ENCODE measurements around the gene PCSK4. TPM values are rescaled to one million over a fixed set of nuclear protein-coding genes. Genes with fewer than 3 reads are reported as not detected.

PCSK4 gene
- total RNA-seq, 2 experiments from 2014 or later = 1.5 to 2.7 TPM

DNA sequence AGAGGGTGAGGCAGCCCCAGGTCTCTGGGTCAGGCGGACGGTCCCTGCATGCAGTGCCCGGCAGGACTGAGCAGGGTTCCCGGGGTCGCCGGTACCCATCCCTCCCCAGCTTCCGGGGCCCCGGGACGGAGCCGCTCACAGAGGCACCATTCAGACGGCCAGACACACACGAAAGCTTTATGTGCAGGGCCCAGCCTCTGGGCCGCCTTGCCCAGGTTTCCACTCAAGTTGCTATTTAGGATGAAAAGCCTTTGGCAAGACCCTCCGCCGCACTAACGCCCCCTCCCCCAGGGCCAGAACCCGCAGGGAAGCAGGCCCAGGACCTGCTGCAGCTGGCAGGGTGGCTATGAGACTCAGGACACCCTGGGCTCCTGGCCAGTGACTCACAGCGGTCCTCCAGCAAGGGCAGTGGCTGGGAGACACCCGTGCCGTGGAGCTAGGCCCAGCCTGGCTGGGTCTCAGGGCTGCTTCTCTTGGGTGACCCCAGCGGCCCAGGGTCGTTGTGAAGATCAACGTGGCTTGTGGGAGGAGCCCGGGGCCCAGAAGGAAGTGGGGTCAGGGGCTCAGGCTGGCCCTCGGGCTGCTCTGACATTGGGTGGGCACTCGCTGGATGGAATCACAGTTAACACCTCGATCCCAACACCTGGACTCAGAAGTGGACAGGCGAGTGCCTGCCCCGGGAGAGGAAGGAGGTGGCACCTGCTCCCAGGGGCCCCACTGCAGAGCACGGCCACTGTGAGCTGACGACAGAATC lies 16.0 kb downstream of the PCSK4 start:
- no peaks in the 10 kb centered on the region for H3K9me3 Mint-ChIP-seq
- ChIA-PET CTCF (interaction anchor here (2.2 kb wide), 1 partner anchor 8 kb away, joined by 6 read pairs; no protein-coding TSS in a partner anchor), POLR2A (interaction anchor here (1.5 kb wide), 1 partner anchor 8 kb away, joined by 3 read pairs; no protein-coding TSS in a partner anchor)
- DNase-seq = no peak
- no peak overlapping the region for H3K27ac Mint-ChIP-seq
- intact Hi-C loops (cut with micrococcal nuclease) = loop anchor here (5.0 kb wide), 1 partner anchor 37 kb away; the partner anchor contains the start of gene RPS15
- H3K4me1 Mint-ChIP-seq (ENCODE audit: low read depth) = peaks cover 17% of the 10 kb centered on the region
- no peak overlapping the region for H3K4me3 Mint-ChIP-seq
- peaks cover 3% of the 10 kb centered on the region for H3K36me3 Mint-ChIP-seq
- peaks cover 3% of the 10 kb centered on the region for H3K27me3 Mint-ChIP-seq

DNA sequence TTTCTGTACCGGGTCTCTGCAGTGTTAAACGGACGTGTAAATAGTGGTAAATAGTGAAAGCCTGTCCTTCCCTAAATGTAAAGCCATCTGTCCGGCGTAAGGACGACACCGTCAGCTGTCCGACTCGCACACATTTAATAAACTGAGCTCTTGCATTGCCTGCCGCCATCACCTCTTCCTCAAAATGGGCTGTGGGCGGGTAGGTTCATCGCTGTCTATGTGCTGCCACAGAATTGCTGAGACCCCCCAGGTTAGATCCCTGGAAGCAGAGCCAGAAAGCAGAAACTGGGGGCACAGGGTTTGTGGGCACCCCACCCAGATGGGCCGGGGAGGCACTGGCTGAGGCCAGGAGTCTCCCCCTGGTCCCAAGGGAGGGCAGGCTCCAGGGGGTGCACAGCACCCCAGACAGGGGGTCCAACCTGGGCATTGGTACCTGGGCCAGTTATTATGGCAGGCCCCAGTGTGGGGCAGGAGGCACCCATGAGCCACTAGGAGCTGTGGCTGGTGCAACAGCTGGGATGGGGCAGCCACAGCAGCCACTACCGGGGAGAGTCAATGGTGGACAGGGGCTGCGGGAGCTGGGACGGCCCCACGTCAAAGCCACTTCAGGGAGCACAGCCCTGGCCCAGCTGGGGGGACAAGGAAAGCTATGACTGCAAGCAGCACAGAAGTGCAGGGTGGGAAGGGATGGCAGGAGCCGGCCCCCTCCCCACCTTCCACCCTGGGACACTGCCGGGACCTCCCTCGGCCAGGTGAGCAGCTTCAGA lies 16.9 kb downstream of the PCSK4 start:
- ChIA-PET POLR2A (interaction anchor here (2.2 kb wide), 1 partner anchor 18 kb away, joined by 7 read pairs; no protein-coding TSS in a partner anchor), CTCF (no interaction called here)
- Mint-ChIP-seq H3K9me3 (no peaks in the 10 kb centered on the region), H3K27me3 (peaks cover 3% of the 10 kb centered on the region), H3K27ac (no peak overlapping the region), H3K36me3 (peaks cover 2% of the 10 kb centered on the region), H3K4me3 (no peak overlapping the region), H3K4me1 (ENCODE audit: low read depth) (peaks cover 14% of the 10 kb centered on the region)
- no peak for DNase-seq
- intact Hi-C loops (cut with micrococcal nuclease) = loop anchor here (5.0 kb wide), 1 partner anchor 36 kb away; the partner anchor contains the start of gene RPS15

GRCh38 chr19:1472231-1473084 lies 17.7 kb downstream of the PCSK4 start:
- H3K9me3 Mint-ChIP-seq = no peaks in the 10 kb centered on the region
- H3K36me3 Mint-ChIP-seq = peaks cover 2% of the 10 kb centered on the region
- POLR2A ChIA-PET = interaction anchor here (2.2 kb wide), 1 partner anchor 17 kb away, joined by 7 read pairs; no protein-coding TSS in a partner anchor
- H3K4me1 Mint-ChIP-seq (ENCODE audit: low read depth) = peaks cover 13% of the 10 kb centered on the region
- no peak overlapping the region for H3K4me3 Mint-ChIP-seq
- intact Hi-C loops (cut with micrococcal nuclease) = loop anchor here (5.0 kb wide), 1 partner anchor 35 kb away; the partner anchor contains the start of gene RPS15
- peaks cover 3% of the 10 kb centered on the region for H3K27me3 Mint-ChIP-seq
- H3K27ac Mint-ChIP-seq = no peak overlapping the region
- CTCF ChIA-PET = interaction anchor here (1.1 to 1.4 kb wide), 2 partner anchors 18 to 27 kb away, joined by 3 to 5 read pairs; no protein-coding TSS in a partner anchor
- DNase-seq = no peak

DNA sequence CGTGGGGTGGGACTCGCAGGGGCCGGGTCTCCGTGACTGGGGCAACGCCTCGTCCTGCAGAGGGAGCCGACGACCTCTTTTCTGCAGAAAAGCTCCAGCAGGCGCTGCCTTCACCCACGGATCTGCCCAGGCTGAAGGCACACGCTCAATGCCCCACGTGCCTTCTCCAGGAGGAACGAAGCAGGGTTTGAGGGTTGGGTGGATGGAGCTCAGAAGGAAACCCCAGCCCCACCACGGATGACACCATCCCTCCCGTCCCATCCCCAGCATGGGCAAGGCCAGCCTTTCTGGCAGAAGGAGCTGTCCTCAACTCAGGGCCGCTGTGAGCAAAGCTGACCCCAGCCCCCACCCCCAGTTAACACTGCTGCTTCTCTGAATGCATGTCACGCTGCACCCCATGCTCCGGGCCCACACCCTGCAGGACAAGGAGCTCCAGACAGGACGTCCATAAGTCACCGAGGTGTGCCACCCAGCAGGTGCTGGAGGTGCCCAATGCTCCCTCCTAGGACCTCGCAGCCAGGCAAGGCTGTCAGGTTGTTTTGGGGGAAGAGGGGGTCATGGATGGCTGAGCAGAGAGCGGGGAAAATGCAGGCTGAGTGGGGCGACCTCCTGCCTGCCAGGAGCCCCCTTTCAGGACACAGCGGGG lies 18.5 kb downstream of the PCSK4 start:
- H3K36me3 Mint-ChIP-seq = peaks cover 2% of the 10 kb centered on the region
- H3K9me3 Mint-ChIP-seq = no peaks in the 10 kb centered on the region
- ChIA-PET POLR2A (interaction anchor here (1.0 to 2.2 kb wide), 2 partner anchors 16 to 31 kb away, joined by 4 to 7 read pairs; no protein-coding TSS in a partner anchor), CTCF (interaction anchor here (1.1 to 1.4 kb wide), 2 partner anchors 17 to 26 kb away, joined by 3 to 5 read pairs; no protein-coding TSS in a partner anchor)
- no peak overlapping the region for H3K4me3 Mint-ChIP-seq
- H3K27ac Mint-ChIP-seq = no peak overlapping the region
- H3K27me3 Mint-ChIP-seq = peaks cover 6% of the 10 kb centered on the region
- H3K4me1 Mint-ChIP-seq (ENCODE audit: low read depth) = peaks cover 9% of the 10 kb centered on the region
- intact Hi-C loops (cut with micrococcal nuclease) = loop anchor here (5.0 kb wide), 1 partner anchor 34 kb away; the partner anchor contains the start of gene RPS15
- peak; percentile 28 for DNase-seq

- Mint-ChIP-seq H3K36me3 (peaks cover 2% of the 10 kb centered on the region), H3K27ac (no peak overlapping the region), H3K4me3 (no peak overlapping the region), H3K4me1 (ENCODE audit: low read depth) (peaks cover 9% of the 10 kb centered on the region), H3K9me3 (no peaks in the 10 kb centered on the region), H3K27me3 (peaks cover 7% of the 10 kb centered on the region)
- CTCF ChIA-PET = interaction anchor here (1.1 to 3.4 kb wide), 3 partner anchors 16 to 26 kb away, joined by 3 to 13 read pairs (median 5); no protein-coding TSS in a partner anchor
- POLR2A ChIA-PET = interaction anchor here (0.7 to 2.2 kb wide), 3 partner anchors 15 to 31 kb away, joined by 3 to 7 read pairs (median 4); no protein-coding TSS in a partner anchor
- peak; percentile 49 for DNase-seq
- intact Hi-C loops (cut with micrococcal nuclease) = loop anchor here (5.0 kb wide), 1 partner anchor 34 kb away; the partner anchor contains the start of gene RPS15
Measured at GRCh38 chr19:1471010-1471514, 19.1 kb downstream of the PCSK4 start.

DNA sequence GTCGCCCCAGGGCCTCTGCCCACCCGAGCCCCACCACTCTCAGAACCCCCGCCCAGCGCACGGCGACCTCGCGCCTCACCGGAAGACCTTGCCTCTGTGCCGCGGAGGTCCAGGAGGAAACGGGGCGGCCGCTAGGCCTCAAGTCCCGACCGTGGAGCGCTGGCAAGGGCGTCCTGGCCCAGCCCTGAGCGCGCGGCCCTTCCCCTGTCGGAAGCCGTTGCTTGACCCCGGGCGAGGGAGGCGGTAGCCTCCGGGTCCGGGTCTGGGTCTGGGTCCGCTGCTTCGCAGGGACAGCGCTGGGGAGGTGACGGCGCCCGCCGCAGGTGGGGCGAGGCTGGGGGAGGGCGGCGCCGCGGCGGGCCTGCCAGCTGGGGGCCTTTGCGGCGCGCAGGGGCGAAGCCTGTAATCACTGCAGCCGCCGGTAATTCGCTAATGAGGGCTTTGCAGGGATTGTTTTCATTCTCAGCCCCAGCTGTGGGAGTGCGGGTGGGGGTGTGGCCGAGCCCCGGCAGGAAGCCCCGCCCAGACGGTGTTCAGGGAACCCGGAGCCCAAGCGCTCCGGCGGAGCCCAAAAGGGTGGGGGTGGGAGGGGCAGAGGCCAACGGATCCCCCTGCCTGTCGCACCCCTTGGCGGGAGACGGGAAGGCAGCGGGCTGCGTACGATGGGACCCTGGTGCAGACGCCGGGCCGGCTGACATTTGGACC lies 19.7 kb downstream of the PCSK4 start:
- DNase-seq = peak; percentile 77
- H3K4me1 Mint-ChIP-seq (ENCODE audit: low read depth) = peaks cover 9% of the 10 kb centered on the region
- H3K27me3 Mint-ChIP-seq = peaks cover 8% of the 10 kb centered on the region
- no peaks in the 10 kb centered on the region for H3K9me3 Mint-ChIP-seq
- peak overlapping the region; percentile 53 for H3K4me3 Mint-ChIP-seq
- no peak overlapping the region for H3K27ac Mint-ChIP-seq
- ChIA-PET CTCF (interaction anchor here (3.4 kb wide), 1 partner anchor 26 kb away, joined by 13 read pairs; no protein-coding TSS in a partner anchor), POLR2A (interaction anchor here (0.7 to 1.0 kb wide), 2 partner anchors 22 to 30 kb away, joined by 3 to 4 read pairs; no protein-coding TSS in a partner anchor)
- peaks cover 2% of the 10 kb centered on the region for H3K36me3 Mint-ChIP-seq
- intact Hi-C loops (cut with micrococcal nuclease) = loop anchor here (5.0 kb wide), 1 partner anchor 33 kb away; the partner anchor contains the start of gene RPS15

- Mint-ChIP-seq H3K27ac (no peak overlapping the region), H3K4me3 (peak overlapping the region; percentile 53), H3K27me3 (peaks cover 8% of the 10 kb centered on the region), H3K9me3 (no peaks in the 10 kb centered on the region), H3K4me1 (ENCODE audit: low read depth) (peaks cover 9% of the 10 kb centered on the region), H3K36me3 (peaks cover 2% of the 10 kb centered on the region)
- POLR2A ChIA-PET = no interaction called here
- DNase-seq = no peak
- intact Hi-C loops (cut with micrococcal nuclease) = loop anchor here (5.0 kb wide), 1 partner anchor 33 kb away; the partner anchor contains the start of gene RPS15
- CTCF ChIA-PET = interaction anchor here (3.4 kb wide), 1 partner anchor 25 kb away, joined by 13 read pairs; no protein-coding TSS in a partner anchor
Measured at GRCh38 chr19:1470055-1470304, 20.2 kb downstream of the PCSK4 start.

GRCh38 chr19:1469255-1470054 lies 20.7 kb downstream of the PCSK4 start:
- peak; percentile 31 for DNase-seq
- intact Hi-C loops (cut with micrococcal nuclease) = loop anchor here (5.0 kb wide), 1 partner anchor 32 kb away; the partner anchor contains the start of gene RPS15
- POLR2A ChIA-PET = interaction anchor here (2.1 kb wide), 1 partner anchor 24 kb away, joined by 5 read pairs; no protein-coding TSS in a partner anchor
- Mint-ChIP-seq H3K9me3 (no peaks in the 10 kb centered on the region), H3K4me1 (ENCODE audit: low read depth) (peaks cover 9% of the 10 kb centered on the region), H3K36me3 (peaks cover 2% of the 10 kb centered on the region), H3K4me3 (no peak overlapping the region), H3K27ac (no peak overlapping the region), H3K27me3 (peaks cover 8% of the 10 kb centered on the region)
- CTCF ChIA-PET = interaction anchor here (1.3 to 3.4 kb wide), 2 partner anchors 25 to 190 kb away, joined by 5 to 13 read pairs; no protein-coding TSS in a partner anchor

GRCh38 chr19:1468821-1469254 lies 21.3 kb downstream of the PCSK4 start:
- Mint-ChIP-seq H3K4me1 (ENCODE audit: low read depth) (peaks cover 9% of the 10 kb centered on the region), H3K4me3 (peak overlapping the region; percentile 8), H3K9me3 (no peaks in the 10 kb centered on the region), H3K27ac (no peak overlapping the region), H3K27me3 (peaks cover 8% of the 10 kb centered on the region), H3K36me3 (no peaks in the 10 kb centered on the region)
- peak; percentile 45 for DNase-seq
- POLR2A ChIA-PET = interaction anchor here (2.1 kb wide), 1 partner anchor 24 kb away, joined by 5 read pairs; no protein-coding TSS in a partner anchor
- CTCF ChIA-PET = interaction anchor here (1.3 to 3.4 kb wide), 2 partner anchors 24 to 189 kb away, joined by 5 to 13 read pairs; no protein-coding TSS in a partner anchor
- intact Hi-C loops (cut with micrococcal nuclease) = no loop called here
